ENCODE results near the gene SHTN1. TPM values are rescaled to one million over a fixed set of nuclear protein-coding genes. Genes with fewer than 3 reads are reported as not detected.

The SHTN1 gene
- total RNA-seq, 6 experiments from 2014 or later, result 28.5 to 42.9 (median 31.7) TPM

DNA sequence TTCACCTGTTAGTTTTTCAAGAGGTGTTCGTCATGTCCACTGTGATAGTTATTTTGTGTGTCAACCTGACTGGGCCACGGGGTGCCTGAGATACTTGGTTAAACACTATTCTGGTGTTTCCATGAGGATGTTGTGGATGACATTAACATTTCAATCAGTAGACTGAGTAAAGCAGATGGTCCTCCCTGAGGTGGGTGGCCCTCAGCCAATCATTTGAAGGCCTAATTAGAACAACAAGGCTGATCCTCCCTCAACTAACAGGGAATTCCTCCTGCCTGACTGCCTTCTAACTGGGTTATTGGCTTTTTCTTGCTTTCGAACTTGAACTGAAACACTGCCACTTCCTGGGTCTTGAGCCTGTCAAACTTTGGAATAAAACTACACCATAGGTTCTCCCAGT is 79.9 kb downstream of the SHTN1 start:
- DNase-seq (no peak), ATAC-seq (no peak)
- 90% methylated on average over 2 of the region's 3 CpGs for WGBS (ENCODE audit: insufficient coverage, low coverage, low lambda C conversion rate, missing lambda C conversion rate)
- Histone ChIP-seq H3K4me1 (no peaks in the 10 kb centered on the region), H3K4me3 (no peak overlapping the region), H3K27ac (no peak overlapping the region), H3K36me3 (peaks cover 0 to 27% (median 9%) of the 10 kb centered on the region in 4 donors), H3K27me3 (no peaks in the 10 kb centered on the region), H3K9me3 (no peaks in the 10 kb centered on the region)
- TF ChIP-seq, protein P1, sequence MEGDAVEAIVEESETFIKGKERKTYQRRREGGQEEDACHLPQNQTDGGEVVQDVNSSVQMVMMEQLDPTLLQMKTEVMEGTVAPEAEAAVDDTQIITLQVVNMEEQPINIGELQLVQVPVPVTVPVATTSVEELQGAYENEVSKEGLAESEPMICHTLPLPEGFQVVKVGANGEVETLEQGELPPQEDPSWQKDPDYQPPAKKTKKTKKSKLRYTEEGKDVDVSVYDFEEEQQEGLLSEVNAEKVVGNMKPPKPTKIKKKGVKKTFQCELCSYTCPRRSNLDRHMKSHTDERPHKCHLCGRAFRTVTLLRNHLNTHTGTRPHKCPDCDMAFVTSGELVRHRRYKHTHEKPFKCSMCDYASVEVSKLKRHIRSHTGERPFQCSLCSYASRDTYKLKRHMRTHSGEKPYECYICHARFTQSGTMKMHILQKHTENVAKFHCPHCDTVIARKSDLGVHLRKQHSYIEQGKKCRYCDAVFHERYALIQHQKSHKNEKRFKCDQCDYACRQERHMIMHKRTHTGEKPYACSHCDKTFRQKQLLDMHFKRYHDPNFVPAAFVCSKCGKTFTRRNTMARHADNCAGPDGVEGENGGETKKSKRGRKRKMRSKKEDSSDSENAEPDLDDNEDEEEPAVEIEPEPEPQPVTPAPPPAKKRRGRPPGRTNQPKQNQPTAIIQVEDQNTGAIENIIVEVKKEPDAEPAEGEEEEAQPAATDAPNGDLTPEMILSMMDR (IDR thresholded peaks at IDR 0.05), result no peak
- no peak for TF ChIP-seq POLR2A (IDR thresholded peaks at IDR 0.05)
- intact Hi-C loops (cut with DNase I), result no loop called here

DNA sequence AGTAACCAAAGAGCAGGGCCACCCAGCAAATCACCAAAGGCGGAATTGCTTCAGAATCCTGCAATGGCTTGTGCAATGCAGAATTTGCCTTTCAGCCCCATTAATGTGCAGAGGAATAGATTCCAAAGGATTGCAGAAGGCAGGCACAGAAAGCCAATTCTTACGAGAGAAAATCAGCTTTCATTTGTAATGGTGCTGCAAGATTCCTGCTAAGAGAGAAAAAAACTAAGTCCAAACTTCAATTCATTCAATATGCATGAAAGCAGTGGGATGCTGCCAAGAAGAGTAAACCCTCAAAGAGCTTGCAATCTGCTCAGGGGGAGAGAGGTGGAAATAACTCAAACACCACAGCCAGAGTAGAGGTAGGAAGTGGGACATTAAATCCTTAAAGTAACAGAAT is 85.3 kb downstream of the SHTN1 start:
- H3K4me1 ChIP-seq, result no peaks in the 10 kb centered on the region
- peaks cover 0 to 34% (median 4%) of the 10 kb centered on the region in 4 donors for H3K36me3 ChIP-seq
- no peaks in the 10 kb centered on the region for H3K9me3 ChIP-seq
- no peaks in the 10 kb centered on the region for H3K27me3 ChIP-seq
- DNase-seq, result no peak
- no peak overlapping the region for H3K27ac ChIP-seq
- no peak overlapping the region for H3K4me3 ChIP-seq
- WGBS (ENCODE audit: insufficient coverage, low coverage, low lambda C conversion rate, missing lambda C conversion rate), result 50% methylated on average over 2 of the region's 2 CpGs
- no peak for ATAC-seq
- TF ChIP-seq POLR2A (IDR thresholded peaks at IDR 0.05), result no peak
- TF ChIP-seq, protein P1 (IDR thresholded peaks at IDR 0.05), result no peak
- intact Hi-C loops (cut with DNase I), result no loop called here

DNA sequence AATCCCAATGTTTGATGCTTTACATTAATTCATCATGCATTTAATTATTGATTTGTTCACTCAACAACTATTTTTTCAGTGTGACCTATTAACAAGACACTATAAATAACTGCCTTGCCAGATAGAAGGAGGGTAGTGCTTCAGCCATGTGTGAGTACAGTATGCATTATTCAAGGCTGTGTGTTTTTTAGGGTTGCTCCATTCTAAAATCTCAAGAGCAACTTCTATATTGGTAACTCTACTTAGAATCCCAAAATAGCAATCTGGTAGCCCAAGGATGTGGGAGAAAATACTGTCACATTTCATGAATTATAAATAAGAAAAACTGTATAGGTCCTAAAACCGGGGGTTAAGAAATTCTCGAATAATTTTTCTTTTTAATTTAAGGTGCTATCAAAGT is 85.8 kb downstream of the SHTN1 start:
- Histone ChIP-seq H3K4me1 (no peaks in the 10 kb centered on the region), H3K36me3 (peaks cover 0 to 37% (median 4%) of the 10 kb centered on the region in 4 donors), H3K27ac (no peak overlapping the region), H3K9me3 (no peaks in the 10 kb centered on the region), H3K27me3 (no peaks in the 10 kb centered on the region), H3K4me3 (no peak overlapping the region)
- TF ChIP-seq POLR2A (IDR thresholded peaks at IDR 0.05), result no peak
- TF ChIP-seq, protein P1 (IDR thresholded peaks at IDR 0.05), result no peak
- 94% methylated on average over 2 of the region's 2 CpGs for WGBS (ENCODE audit: insufficient coverage, low coverage, low lambda C conversion rate, missing lambda C conversion rate)
- intact Hi-C loops (cut with DNase I), result no loop called here
- no peak for DNase-seq
- ATAC-seq, result no peak

DNA sequence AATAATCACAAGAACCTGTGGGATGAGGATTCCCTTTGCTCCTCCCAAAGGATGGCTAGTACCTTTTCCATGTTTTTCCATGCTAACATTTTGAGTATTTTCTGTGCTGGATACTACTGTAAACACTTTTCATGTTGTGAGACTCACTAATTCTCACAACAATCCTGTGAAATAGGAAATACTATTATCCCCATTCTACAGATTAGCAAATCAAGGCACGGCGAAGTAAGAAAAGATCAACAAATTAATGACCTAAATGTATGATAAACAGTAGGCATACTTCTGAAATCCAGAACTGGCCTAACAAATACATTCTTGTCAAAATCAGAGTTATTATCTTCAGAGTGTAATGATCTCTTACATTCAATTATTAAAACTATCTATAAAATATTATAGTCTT is 86.4 kb downstream of the SHTN1 start:
- intact Hi-C loops (cut with DNase I), result no loop called here
- TF ChIP-seq POLR2A (IDR thresholded peaks at IDR 0.05), result no peak
- TF ChIP-seq, protein P1 (IDR thresholded peaks at IDR 0.05), result no peak
- DNase-seq (no peak), ATAC-seq (no peak)
- 94% methylated on average over 2 of the region's 2 CpGs for WGBS (ENCODE audit: insufficient coverage, low coverage, low lambda C conversion rate, missing lambda C conversion rate)
- H3K9me3 ChIP-seq, result no peaks in the 10 kb centered on the region
- H3K4me3 ChIP-seq, result no peak overlapping the region
- no peaks in the 10 kb centered on the region for H3K4me1 ChIP-seq
- H3K27me3 ChIP-seq, result no peaks in the 10 kb centered on the region
- H3K27ac ChIP-seq, result no peak overlapping the region
- peaks cover 0 to 41% (median 4%) of the 10 kb centered on the region in 4 donors for H3K36me3 ChIP-seq

DNA sequence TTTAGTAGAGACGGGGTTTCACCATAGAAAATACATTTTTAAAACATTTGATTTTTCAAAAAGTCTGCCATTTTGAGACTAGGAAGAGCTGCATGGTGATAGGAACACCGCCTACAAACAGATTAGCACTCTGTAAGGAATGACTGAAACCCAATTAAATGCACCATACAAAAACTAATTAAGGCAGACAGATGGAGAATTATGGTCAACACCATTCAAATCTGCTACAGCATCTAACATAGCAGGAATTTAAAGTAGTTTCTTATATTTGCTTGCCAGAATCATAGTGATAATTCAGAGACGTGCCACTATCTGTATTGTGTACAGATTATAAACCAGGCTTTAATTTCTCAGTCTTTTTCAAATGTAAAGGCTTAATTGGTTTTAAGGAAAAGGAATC is 87.5 kb downstream of the SHTN1 start:
- ATAC-seq, result no peak
- 94% methylated on average over 3 of the region's 3 CpGs for WGBS (ENCODE audit: insufficient coverage, low coverage, low lambda C conversion rate, missing lambda C conversion rate)
- no peak overlapping the region for H3K27ac ChIP-seq
- TF ChIP-seq POLR2A (IDR thresholded peaks at IDR 0.05), result no peak
- TF ChIP-seq, protein P1 (IDR thresholded peaks at IDR 0.05), result no peak
- H3K27me3 ChIP-seq, result no peaks in the 10 kb centered on the region
- no peak for DNase-seq
- H3K36me3 ChIP-seq, result peaks cover 0 to 47% (median 4%) of the 10 kb centered on the region in 4 donors
- intact Hi-C loops (cut with DNase I), result no loop called here
- no peaks in the 10 kb centered on the region for H3K9me3 ChIP-seq
- H3K4me3 ChIP-seq, result no peak overlapping the region
- H3K4me1 ChIP-seq, result peaks cover 0 to 2% (median 0%) of the 10 kb centered on the region in 4 donors

Data from right lobe of liver (tissue), 6 donors.